GM21515 (cell line): ENCODE data around the gene SMOC2.

Source experiments
- ATAC-seq: cut with Tn5 transposase; IDR thresholded peaks from one replicate; pipeline ENCODE4 v1.9.1; 2021; ENCODE audit not compliant: unreplicated experiment

The SMOC2 gene

DNA sequence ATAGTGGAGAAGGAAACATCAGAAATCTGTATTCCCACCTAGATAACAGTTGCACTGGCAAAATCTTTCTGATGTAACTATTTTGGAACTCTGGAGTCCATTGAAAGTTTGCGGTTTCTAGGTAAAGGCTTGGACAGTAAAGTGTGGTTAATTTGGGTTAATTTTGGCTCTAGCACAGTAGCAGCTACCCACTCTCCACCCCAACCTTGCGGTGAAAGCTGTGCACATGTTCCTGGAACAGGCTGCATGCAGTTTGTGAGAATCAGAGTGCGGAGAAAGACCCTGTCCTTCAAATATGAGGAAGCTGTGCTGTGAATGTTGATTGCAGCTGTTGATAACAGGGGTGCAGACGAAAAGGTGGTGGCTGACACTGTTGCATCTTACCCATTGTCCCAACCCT is 38.4 kb downstream of the SMOC2 start:
- no peak for ATAC-seq

DNA sequence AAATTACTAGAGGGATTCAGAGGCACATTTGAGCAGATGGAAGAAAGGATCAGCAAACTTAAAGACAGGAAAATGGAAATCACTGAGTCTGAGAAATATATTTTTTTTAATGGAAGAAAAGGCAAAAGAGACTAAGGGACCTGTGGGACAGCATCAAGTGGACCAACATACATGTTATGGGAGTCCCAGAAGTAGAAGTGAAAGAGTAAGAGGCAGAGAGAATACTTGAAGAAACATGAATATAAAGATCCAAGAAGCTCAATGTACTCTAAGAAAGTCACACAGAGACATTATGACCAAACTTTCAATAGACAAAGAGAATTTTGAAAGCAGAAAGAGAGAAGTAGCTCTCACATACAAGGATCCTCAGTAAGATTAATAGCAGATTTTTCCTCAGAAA is 39.5 kb downstream of the SMOC2 start:
- no peak for ATAC-seq

DNA sequence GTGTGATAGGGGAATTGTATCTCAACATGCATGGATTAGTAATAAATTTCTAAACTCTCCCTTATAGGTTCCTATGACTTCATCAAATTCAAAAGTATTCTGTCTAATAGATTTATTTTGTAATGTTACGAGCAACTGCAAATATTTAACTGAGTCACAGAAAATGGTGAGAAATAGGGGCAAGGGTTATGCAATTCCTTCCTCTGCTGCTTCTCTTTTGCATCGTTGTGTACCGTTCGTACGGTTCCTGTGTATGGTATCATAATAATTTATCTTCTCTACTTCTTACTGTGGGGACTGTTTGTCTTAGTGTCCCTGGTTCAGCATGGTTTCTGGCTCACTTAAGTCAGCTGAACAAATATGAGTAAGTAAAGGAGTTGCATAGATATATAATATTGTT is 44.8 kb downstream of the SMOC2 start:
- ATAC-seq: no peak

DNA sequence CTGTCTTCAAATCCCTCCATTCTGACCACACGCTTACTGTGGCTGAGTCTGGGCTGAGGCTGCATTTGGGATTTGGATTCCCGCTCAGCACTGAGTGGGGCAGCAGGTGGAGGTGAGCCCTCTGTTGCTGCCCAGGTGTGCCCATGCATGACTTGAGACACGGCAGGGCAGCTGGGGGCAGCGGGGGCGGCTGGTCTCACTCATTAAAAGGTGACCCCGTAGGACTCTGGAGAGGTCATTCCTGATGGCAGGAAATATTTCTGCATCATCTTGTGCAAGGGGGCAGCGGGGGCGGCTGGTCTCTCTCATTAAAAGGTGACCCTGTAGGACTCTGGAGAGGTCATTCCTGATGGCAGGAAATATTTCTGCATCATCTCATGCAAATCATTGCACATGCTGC is 49.8 kb downstream of the SMOC2 start:
- ATAC-seq: no peak

DNA sequence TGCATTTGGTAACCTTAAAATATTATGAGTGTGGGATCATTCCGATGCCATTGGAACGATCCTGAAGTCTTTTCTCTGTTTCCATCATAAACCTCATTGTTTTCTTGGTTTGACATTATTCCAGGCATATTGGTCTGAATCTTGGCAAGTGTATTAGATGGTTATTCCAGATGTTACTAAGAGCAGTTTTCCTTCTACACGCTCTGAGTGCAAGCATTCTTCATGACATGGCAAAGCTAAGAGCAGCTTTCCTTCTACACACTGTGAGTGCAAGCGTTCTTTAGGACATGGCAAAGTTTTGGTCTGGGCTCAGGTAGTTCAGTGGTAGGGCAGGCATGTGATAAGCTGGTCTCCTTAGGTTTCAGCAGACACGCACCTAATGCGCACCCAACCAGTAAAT is 53.0 kb downstream of the SMOC2 start:
- no peak for ATAC-seq

DNA sequence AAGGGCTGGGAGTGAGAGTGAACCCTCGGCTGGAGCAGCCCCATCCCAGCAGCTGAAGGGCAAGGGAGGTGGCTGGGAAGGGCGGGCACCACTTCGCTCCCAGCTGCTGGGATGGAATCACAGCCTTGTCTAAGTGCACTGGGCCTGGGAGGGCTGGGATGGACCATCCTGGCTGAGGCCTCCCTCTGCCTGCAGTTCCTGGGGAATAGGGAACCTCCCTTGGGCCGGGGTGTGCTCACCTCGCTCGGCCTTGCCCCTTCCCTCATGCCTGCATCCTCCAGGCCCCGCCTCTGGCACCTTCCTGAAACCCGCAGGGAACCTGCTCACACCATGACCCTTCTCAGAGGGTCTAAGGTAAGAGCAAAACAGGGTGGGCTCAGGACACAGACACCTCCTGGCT is 53.7 kb downstream of the SMOC2 start:
- no peak for ATAC-seq

DNA sequence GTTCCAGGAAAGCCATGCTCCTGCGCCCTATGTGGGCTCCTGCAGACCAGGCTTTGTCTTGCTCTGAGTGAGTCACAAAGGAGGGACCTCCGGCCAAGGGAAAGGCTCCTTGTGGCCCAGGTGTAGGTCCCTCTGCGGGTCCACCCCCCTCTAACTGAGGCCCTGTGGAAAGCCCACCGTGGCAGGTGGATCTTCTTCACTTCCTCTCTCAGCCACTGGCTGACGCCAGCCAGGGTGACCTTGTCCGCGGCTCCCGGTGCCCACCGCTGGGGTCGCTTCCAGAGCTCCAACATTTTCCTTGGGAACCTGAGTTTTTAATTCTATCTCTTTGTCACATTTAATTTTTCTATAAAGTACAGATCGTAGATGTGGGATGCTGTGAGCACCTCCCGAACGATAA is 54.1 kb downstream of the SMOC2 start:
- ATAC-seq: no peak

DNA sequence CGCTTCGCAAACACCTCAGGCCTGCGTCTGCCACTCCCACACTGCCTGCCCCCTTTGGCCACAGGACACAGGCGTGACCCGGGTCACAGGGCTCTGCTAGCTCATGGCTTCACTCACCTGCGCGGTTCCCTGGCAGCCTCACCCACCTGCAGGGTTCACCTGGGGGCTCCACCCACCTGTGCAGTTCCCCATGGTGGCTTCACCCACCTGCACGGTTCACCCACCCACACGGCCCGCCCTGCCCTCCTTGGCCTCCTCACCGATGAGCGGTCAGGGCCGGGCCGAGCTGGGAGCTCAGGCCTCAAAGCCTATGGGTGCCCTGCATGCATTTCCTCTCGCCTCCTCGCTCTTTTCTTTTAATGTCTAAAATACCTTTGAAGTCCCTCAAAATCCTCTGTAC is 54.7 kb downstream of the SMOC2 start:
- no peak for ATAC-seq

DNA sequence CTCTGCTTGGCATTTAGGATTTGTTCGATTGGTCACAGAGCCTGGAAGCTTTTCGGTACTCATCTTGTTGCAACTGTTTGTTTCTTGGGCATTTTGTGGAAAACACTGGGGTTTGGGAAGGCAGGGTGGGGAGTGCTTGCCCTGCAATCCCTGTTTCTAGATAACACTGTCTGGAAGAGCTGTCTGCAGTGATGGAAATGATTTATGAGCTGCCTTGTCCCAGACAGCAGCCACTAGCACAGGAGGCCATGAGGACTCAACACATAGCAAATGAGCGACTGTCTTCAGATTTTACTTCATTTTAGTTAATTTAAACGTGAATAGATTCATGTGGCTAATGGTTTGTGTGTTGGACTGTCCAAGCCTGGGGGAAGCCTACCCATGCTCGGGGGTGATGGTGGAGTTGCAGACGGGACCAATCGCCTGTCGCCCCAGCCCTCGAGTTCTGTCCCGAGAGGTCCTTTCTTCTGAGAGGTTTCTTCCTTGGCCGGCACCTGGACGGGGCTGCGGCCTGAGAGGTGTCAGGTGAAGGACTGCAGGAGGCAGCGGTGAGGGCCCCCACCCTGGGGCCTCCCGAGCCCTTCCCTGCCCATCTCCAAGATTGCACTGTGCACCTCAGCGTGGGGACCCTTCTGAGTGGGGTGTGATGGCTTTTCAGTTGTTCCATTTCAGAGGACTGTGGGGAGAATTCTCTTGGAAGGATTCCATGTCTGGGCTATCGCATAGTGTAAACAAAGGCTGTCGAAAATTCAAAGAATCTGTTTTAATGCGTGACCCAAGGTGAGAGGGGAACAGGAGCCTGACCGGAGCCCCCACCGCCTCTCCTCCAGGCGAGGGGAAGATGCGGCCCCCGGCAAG is 55.4 kb downstream of the SMOC2 start:
- ATAC-seq: no peak

DNA sequence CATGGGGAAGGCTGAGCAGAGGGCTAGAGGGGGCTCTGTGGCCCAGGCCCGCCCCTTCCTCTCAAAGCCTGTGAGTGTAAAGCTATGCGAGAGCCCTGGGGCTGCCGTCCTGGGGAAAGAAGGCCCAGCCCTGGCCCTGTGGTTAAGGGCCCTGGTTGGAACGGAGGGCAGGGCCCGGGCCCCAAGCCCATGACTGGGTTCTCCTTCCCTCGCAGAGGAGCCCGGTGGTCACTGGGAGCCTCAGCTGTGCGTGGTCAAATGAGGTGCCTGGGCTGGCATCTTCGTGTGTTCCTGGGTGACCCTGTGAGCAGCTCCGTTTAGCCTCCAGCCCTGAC is 56.0 kb downstream of the SMOC2 start:
- no peak for ATAC-seq

DNA sequence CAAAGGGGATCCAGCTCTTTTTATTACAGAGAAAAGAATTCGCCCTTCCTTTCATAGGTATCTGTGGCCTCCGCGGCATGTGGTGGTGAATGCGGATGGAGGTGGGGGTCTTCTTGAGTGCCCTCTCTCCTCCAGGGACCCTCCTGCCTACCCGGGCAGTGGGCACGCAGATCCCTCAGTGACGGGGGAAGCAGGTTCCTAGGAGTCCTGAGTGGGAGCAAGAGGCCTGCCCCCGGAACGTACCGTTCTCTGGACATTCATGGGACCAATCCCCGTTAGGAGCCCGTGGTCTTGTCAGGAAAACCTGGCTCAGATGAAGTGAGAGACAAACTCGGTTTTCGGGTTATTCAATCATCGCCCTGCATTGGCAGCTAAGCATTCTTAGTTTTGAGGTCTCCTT is 56.4 kb downstream of the SMOC2 start:
- ATAC-seq: no peak

DNA sequence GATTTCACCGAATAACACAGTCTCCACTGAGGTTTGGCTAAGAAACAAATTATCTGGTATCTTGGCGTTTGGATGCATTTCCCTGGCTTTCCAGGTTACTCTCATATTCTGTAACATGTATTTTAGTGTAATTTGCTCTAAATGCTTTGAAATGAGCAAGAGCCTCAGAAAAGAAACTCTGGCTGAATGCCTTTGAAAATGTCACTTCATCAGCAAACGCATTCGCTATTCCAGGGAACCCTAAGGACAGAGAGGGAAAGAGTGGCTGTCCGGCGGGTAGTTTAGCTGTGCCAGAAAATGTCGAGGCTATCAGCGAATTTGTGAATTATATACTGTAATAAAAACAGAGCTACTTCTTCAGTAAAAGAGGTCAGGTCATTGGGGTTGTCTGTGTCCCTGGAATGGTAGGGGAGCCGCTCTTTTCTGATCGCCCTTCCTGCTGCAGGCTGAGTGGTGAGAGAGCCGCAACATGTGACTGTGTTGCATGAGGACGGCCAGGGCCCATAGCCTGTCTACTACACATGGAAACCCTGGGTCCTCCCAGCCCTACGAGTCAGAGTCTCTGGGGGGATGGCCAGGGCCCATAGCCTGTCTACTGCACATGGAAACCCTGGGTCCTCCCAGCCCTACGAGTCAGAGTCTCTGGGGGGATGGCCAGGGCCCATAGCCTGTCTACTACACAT is 57.3 kb downstream of the SMOC2 start:
- no peak for ATAC-seq

DNA sequence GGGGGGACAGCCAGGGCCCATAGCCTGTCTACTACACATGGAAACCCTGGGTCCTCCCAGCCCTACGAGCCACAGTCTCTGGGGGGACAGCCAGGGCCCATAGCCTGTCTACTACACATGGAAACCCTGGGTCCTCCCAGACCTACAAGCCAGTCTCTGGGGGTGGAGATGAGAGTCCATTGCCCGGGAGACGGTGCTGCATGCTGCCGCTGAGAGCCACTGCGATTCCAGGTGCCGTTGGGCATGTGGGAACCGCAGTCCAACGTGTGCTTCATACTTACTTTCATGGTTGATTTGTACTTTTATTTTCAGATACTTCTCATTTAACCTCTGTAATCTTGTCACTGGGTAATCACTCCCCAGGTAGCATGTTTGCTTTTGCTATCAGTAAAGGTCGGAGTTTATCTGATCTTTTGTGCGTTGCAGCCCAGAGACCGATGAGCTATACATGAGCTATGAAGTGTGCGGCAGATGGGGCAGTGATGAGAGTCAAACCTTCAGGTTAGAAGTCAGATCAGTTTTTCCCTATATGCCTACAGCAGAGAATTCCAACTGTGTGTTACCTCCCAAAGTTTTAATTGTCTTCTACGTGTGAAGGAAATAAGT is 58.2 kb downstream of the SMOC2 start:
- ATAC-seq: no peak

DNA sequence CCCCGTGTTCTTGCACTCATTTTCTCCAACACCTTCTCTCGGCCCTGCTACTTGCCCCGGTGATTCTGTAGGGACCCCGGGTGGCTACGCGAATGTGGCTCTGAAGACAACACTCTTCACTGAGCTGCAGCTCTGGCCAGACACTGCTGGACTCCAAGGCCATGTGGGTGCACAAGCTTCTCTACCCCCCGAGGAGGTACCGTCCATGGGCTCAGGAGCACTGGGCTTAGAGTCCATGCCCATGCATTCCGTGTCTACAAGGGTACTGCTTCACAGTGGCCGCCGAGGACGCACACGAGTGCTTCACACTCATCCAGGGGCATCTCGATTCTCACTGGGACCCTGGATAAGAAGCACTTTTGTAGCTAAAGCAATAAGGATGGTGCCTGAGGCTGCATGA is 59.5 kb downstream of the SMOC2 start:
- ATAC-seq: no peak

DNA sequence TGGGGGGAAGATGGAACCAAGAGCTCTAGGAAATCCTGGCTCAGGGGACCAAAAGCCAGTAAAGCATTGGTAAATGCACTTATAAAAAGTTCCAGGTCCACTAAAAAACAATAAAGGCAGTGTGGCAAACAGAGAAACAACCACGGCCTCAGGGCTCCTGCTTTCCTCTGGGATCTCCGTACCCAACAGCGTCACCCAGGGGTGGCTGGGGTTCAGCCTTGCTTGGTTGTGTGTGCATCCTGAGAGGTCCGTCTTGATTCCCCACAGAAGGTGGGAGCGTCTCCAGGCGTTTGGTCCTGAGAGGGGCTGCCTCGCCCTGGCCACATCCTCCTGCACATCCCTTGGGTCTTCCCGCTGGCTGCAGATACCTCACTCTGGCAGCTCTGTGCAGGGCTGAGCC is 60.6 kb downstream of the SMOC2 start:
- no peak for ATAC-seq

DNA sequence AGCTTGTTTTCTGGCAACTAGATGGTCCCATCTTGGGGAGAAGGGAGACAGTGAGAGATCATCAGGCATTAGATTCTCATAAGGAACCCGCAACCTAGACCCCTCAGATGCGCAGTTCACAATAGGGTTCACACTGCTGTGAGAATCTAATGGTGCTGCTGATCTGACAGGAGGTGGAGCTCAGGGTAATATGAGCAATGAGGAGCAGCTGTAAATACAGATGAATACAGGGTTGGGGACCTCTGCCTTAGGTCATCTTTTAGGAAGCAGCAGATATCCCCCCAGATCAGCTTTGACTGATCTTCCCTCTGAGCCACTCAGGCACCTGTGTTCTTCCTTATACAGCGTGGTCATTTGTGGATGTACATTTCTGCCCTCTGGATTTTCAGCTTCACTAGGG is 63.4 kb downstream of the SMOC2 start:
- ATAC-seq: no peak

DNA sequence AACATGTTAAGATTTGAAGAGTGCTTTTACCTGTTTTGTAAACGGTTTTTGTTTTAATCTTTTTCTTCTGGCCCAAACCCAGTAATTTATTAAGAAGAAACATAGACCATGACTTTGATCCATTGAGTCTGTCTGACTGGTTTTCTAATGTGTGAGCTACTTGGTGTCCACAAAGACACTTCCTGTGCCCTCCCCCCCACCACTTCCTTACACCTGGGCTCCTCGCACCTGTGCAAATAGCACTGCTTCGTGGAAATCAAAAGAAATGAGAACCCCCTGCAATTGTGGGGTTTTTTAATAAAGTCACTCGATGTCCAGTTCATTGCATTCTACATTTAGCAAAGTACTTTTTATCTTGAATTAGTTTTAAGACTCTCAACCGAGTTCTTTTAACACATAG is 65.5 kb downstream of the SMOC2 start:
- ATAC-seq: no peak

DNA sequence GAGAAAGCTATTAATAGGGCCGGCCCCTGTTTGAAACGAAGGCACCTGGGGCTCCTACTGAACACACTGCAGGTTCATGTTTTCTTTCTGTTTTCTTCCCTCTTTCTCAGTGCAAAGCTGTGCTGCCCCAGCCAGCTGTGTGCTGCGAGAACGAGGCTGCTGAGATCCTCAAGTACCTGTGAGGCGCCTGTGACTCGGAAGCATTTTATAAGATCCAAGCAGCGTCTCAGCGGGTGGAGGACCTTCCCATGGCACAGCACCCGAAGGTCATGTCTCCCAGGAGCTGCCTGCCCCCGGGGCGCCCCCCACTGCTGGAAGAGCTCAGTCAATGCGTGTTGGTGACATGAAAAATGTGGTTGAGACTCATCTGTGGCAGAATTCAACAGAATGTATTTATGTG is 66.3 kb downstream of the SMOC2 start:
- no peak for ATAC-seq

DNA sequence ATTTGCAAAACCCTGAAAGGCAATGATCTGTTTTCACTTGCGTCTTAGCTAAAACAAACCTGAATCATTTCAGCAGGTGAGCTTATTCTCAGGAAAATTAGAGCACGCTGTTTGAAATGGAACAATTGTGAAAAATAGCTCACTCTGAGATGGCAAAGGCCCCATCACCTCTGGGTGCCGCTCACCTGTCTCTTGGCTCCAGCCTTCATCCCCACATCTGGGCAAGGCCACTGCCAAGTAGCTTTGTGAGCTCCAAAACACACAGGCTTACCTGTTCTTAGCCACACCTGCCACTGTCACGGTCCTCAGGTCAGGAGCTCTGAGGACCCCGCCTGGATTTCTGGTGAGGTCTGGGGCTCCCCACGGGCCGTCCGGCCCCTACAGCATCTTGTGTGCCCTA is 66.7 kb downstream of the SMOC2 start:
- ATAC-seq: no peak

DNA sequence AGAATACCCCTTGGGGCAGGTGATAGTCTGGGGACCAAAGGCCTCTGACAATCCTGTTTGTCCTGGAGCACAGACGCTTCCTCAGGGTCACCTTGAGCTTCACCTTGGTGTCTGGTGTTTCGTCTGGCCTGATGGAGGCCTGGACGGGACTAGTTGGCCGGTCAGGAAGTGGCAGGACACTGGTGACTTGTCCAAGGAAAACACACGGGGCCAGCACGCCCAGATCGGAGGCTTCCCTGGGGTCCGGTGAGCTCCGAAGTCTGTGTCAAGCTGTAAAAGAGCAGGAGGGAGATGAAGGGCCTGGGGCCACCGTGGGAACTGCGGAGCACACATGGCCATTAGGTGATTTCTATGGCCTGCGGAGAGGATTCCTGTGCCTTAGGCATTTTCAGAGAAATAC is 67.9 kb downstream of the SMOC2 start:
- ATAC-seq: no peak

DNA sequence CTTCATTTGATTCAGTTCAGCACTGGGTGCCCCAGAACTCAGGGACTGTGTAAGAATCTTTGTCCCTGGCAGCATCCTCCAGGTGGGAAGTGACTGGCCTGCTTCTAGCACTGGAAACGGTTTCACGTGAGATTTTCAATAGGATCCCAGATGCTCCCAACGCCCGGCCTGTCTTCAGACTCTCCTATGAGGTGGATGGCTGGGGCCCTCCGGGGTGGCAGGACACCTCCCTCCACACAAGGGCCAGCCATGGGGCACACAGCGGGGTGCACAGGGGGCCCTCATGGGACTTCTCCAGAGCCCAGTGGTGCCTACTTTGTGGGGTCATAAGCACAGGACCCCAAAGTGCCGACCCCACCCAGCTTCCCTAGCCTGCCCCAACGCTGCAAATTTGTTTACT is 72.8 kb downstream of the SMOC2 start:
- no peak for ATAC-seq

DNA sequence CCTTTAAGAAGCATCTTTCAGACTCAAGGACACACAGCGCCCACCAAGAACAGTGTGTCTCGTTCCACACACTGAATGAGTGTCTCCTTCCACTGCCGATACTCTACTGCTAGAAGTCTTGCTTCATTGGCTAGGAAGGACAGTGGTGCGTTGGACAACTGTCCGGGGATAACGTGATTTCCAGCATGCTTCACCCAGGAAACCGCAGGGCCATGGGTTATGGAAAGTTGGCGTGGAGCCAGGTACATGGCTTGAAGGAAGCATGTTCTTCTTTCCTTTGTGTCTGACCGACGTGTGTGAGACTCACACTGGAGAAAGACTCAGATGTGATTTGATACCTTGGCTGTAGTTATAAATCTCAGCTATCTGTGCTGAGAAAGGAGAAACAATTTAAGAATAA is 73.2 kb downstream of the SMOC2 start:
- no peak for ATAC-seq
